ENCODE results near the gene CCDC93.

- TF ChIP-seq POLR2A (IDR thresholded peaks at IDR 0.05), result no peak
- TF ChIP-seq, protein P1, sequence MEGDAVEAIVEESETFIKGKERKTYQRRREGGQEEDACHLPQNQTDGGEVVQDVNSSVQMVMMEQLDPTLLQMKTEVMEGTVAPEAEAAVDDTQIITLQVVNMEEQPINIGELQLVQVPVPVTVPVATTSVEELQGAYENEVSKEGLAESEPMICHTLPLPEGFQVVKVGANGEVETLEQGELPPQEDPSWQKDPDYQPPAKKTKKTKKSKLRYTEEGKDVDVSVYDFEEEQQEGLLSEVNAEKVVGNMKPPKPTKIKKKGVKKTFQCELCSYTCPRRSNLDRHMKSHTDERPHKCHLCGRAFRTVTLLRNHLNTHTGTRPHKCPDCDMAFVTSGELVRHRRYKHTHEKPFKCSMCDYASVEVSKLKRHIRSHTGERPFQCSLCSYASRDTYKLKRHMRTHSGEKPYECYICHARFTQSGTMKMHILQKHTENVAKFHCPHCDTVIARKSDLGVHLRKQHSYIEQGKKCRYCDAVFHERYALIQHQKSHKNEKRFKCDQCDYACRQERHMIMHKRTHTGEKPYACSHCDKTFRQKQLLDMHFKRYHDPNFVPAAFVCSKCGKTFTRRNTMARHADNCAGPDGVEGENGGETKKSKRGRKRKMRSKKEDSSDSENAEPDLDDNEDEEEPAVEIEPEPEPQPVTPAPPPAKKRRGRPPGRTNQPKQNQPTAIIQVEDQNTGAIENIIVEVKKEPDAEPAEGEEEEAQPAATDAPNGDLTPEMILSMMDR (IDR thresholded peaks at IDR 0.05), result no peak
Observed at GRCh38 chr2:118050386-118050785, 36.5 kb upstream of the CCDC93 start.

Data from breast epithelium (tissue), 3 donors.